ENCODE results near the gene ARHGEF4. TPM values are rescaled to one million over a fixed set of nuclear protein-coding genes. Genes with fewer than 3 reads are reported as not detected.

Gene ARHGEF4
- polyA plus RNA-seq, 1 donor (not counting 4 experiments of a cell fraction or from before 2014, with no cell fraction given), result 22.6 TPM

- DNase-seq (ENCODE audit: low read depth, low spot score), result no peak
- no peaks in the 10 kb centered on the region for H3K4me1 ChIP-seq (ENCODE audit: control insufficient read depth, extremely low read depth, insufficient read depth, low read length)
These were observed 140.0 kb downstream of the ARHGEF4 start for GRCh38 chr2:130976591-130977237.

DNA sequence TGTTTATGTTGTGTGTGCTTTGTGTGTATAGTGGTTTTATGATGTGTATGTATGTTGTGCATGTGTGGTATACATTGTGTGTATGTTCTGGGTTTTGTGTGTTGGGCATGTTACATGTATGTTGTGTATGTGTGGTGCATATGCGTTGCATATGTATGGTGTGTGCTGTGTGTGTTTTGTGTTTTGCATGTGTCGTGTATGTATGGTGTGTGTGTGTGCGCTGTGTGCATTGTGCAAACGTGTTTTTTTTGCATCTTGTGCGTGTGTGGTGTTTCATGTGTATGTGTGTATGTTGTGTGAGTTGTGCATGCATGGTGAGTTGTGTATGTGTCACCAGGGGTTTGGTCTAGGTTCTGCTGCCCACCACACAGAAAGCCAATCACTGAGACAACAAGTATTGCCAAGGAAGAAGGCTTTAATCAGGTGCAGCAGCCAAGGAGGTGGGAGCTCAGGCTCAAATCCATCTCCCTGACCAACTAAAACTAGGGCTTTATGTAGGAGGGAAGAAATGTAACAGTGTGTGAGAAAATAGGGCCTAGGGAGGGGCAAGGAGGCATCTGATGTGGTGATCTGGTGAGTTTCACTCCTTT is 140.8 kb downstream of the ARHGEF4 start:
- FAIRE-seq (no peak), DNase-seq (ENCODE audit: low read depth, low spot score) (no peak)
- no peak for TF ChIP-seq EZH2 (IDR thresholded peaks at IDR 0.05; ENCODE audit: low read length)
- TF ChIP-seq, protein P1, sequence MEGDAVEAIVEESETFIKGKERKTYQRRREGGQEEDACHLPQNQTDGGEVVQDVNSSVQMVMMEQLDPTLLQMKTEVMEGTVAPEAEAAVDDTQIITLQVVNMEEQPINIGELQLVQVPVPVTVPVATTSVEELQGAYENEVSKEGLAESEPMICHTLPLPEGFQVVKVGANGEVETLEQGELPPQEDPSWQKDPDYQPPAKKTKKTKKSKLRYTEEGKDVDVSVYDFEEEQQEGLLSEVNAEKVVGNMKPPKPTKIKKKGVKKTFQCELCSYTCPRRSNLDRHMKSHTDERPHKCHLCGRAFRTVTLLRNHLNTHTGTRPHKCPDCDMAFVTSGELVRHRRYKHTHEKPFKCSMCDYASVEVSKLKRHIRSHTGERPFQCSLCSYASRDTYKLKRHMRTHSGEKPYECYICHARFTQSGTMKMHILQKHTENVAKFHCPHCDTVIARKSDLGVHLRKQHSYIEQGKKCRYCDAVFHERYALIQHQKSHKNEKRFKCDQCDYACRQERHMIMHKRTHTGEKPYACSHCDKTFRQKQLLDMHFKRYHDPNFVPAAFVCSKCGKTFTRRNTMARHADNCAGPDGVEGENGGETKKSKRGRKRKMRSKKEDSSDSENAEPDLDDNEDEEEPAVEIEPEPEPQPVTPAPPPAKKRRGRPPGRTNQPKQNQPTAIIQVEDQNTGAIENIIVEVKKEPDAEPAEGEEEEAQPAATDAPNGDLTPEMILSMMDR (optimal IDR thresholded peaks at IDR 0.05 in 1 of 3, IDR thresholded peaks at IDR 0.05 in 1 of 3, conservative IDR thresholded peaks at IDR 0.05 in 1 of 3; ENCODE audit: extremely low read depth in 1 of 3, insufficient read depth in 2 of 3, low read length in 3 of 3), result no peak
- H3K36me3 ChIP-seq (ENCODE audit: control insufficient read depth in 2 of 2, extremely low read depth in 1 of 2, insufficient read depth in 2 of 2, low read length in 2 of 2), result no peaks in the 10 kb centered on the region
- no peak overlapping the region for H3K4me2 ChIP-seq (ENCODE audit: control insufficient read depth, extremely low read depth, insufficient read depth, low read depth, low read length)
- no peaks in the 10 kb centered on the region for H3K79me2 ChIP-seq (ENCODE audit: control insufficient read depth, insufficient read depth, low read length)
- no peak overlapping the region for H3K4me3 ChIP-seq (ENCODE audit: control insufficient read depth in 2 of 3, extremely low read depth in 1 of 3, insufficient read depth in 2 of 3, low read depth in 1 of 3, low read length in 3 of 3)
- H3K9me1 ChIP-seq (ENCODE audit: control insufficient read depth, extremely low read depth, insufficient read depth, low read length), result no peaks in the 10 kb centered on the region
- no peaks in the 10 kb centered on the region for H3K9me3 ChIP-seq (ENCODE audit: control insufficient read depth, low read depth, low read length)
- H3K9ac ChIP-seq (ENCODE audit: control insufficient read depth, extremely low read depth, insufficient read depth, low read length), result no peak overlapping the region
- no peaks in the 10 kb centered on the region for H3K4me1 ChIP-seq (ENCODE audit: control insufficient read depth, extremely low read depth, insufficient read depth, low read length)
- no peaks in the 10 kb centered on the region for H4K20me1 ChIP-seq (ENCODE audit: control insufficient read depth, extremely low read depth, insufficient read depth, low read length)
- H2AFZ ChIP-seq (ENCODE audit: control insufficient read depth, low read length), result no peak overlapping the region
- no peaks in the 10 kb centered on the region for H3K27me3 ChIP-seq (ENCODE audit: control insufficient read depth, extremely low read depth, insufficient read depth, low read length)
- no peak overlapping the region for H3K27ac ChIP-seq (ENCODE audit: control insufficient read depth, insufficient read depth, low read length)
- dilution Hi-C loops (cut with MboI; ENCODE audit: extremely low pct_ligation_motif_present, low sequenced_read_pairs), result no loop called here

More at GRCh38 chr2:130976591-130977237, 140.0 kb downstream of the ARHGEF4 start:
- Histone ChIP-seq H3K27ac (ENCODE audit: control insufficient read depth, insufficient read depth, low read length) (no peak overlapping the region), H3K9me3 (ENCODE audit: control insufficient read depth, low read depth, low read length) (no peaks in the 10 kb centered on the region), H3K4me3 (ENCODE audit: control insufficient read depth in 2 of 3, extremely low read depth in 1 of 3, insufficient read depth in 2 of 3, low read depth in 1 of 3, low read length in 3 of 3) (no peak overlapping the region), H3K79me2 (ENCODE audit: control insufficient read depth, insufficient read depth, low read length) (no peaks in the 10 kb centered on the region), H3K36me3 (ENCODE audit: control insufficient read depth in 2 of 2, extremely low read depth in 1 of 2, insufficient read depth in 2 of 2, low read length in 2 of 2) (no peaks in the 10 kb centered on the region), H4K20me1 (ENCODE audit: control insufficient read depth, extremely low read depth, insufficient read depth, low read length) (no peaks in the 10 kb centered on the region), H3K9ac (ENCODE audit: control insufficient read depth, extremely low read depth, insufficient read depth, low read length) (no peak overlapping the region), H3K27me3 (ENCODE audit: control insufficient read depth, extremely low read depth, insufficient read depth, low read length) (no peaks in the 10 kb centered on the region), H2AFZ (ENCODE audit: control insufficient read depth, low read length) (no peak overlapping the region), H3K4me2 (ENCODE audit: control insufficient read depth, extremely low read depth, insufficient read depth, low read depth, low read length) (no peak overlapping the region), H3K9me1 (ENCODE audit: control insufficient read depth, extremely low read depth, insufficient read depth, low read length) (no peaks in the 10 kb centered on the region)
- TF ChIP-seq, protein P1 (optimal IDR thresholded peaks at IDR 0.05 in 1 of 3, IDR thresholded peaks at IDR 0.05 in 1 of 3, conservative IDR thresholded peaks at IDR 0.05 in 1 of 3; ENCODE audit: extremely low read depth in 1 of 3, insufficient read depth in 2 of 3, low read length in 3 of 3), result no peak
- no peak for TF ChIP-seq EZH2 (IDR thresholded peaks at IDR 0.05; ENCODE audit: low read length)
- dilution Hi-C loops (cut with MboI; ENCODE audit: extremely low pct_ligation_motif_present, low sequenced_read_pairs), result no loop called here
- peak; percentile 59 for FAIRE-seq

All from keratinocyte (primary cell).